ENCODE data around the gene CELF4.

CELF4 gene

DNA sequence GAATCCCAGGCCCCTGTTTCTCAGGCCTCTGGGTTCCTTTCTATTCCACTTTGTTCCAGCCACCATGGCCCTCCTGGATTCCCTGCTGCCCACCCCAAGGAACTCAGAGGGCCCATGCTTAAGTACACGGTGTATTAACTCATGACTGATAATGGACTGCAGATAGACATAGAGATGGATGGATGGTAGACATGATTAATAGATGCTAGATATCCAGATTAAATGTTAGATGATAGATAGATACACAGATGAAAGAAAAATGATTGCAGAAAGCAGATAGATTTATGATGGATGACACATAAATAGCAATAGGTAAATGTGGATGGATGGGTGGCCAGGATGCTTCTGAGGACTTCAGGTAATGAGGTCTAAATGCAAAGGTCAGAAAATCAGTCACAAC is 278.0 kb downstream of the CELF4 start:
- no peaks in the 10 kb centered on the region for H3K36me3 ChIP-seq (ENCODE audit: control insufficient read depth, insufficient read depth, low read length)
- no peak overlapping the region for H3K56ac ChIP-seq (ENCODE audit: low read length)
- WGBS (ENCODE audit: extremely low coverage, insufficient coverage, low lambda C conversion rate): no CpG with 5 or more reads among the region's 1 CpG
- no peak overlapping the region for H4K5ac ChIP-seq (ENCODE audit: low read length)
- peaks cover 3% of the 10 kb centered on the region for H3K4me1 ChIP-seq (ENCODE audit: control insufficient read depth, low read depth, low read length)
- no peak overlapping the region for H2BK15ac ChIP-seq (replicated peaks; ENCODE audit: low read depth)
- no peak for DNase-seq
- H3K4ac ChIP-seq (ENCODE audit: low read depth, low read length): no peak overlapping the region
- H2AK5ac ChIP-seq (ENCODE audit: low read length): no peak overlapping the region
- no peak overlapping the region for H2BK5ac ChIP-seq (ENCODE audit: low read length)
- H3K79me2 ChIP-seq (ENCODE audit: control insufficient read depth, insufficient read depth, low read length): no peaks in the 10 kb centered on the region
- no peak overlapping the region for H3K18ac ChIP-seq (ENCODE audit: low read length)
- H3K27ac ChIP-seq (ENCODE audit: low read depth, low read length): no peak overlapping the region
- no peak overlapping the region for H2BK120ac ChIP-seq (ENCODE audit: low read depth, low read length)
- no peak overlapping the region for H3K4me2 ChIP-seq (ENCODE audit: low read length)
- no peaks in the 10 kb centered on the region for H3K79me1 ChIP-seq (ENCODE audit: low read length)
- H3K9ac ChIP-seq (ENCODE audit: low read length): no peak overlapping the region
- H3K23ac ChIP-seq (ENCODE audit: low read length): no peak overlapping the region
- H4K8ac ChIP-seq (ENCODE audit: low read depth, low read length): no peak overlapping the region
- H3K4me3 ChIP-seq (ENCODE audit: low read length): no peak overlapping the region
- H3K27me3 ChIP-seq (ENCODE audit: insufficient read depth, low read length, poor library complexity): no peaks in the 10 kb centered on the region

DNA sequence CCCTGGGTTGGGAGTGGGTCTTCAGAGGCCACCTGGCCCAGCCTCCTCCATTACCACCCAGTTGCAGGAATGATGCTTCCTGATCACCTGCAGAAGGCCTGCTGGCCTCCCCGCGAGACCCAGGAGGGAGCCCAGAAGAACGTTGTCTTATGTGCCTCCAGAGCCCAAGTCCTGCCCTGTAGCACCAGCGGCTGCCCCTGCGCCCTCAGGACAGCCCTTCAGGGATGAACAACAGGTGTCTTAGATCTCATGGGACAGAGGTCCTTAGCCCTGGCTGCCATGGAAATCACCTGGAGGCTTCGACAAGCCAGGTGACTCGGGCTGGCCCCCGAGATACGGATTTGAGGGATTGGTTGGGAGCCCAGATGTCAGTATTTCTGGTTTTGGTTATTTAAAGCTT is 278.8 kb downstream of the CELF4 start:
- H3K36me3 ChIP-seq (ENCODE audit: control insufficient read depth, insufficient read depth, low read length): no peaks in the 10 kb centered on the region
- H4K8ac ChIP-seq (ENCODE audit: low read depth, low read length): no peak overlapping the region
- no CpG with 5 or more reads among the region's 9 CpGs for WGBS (ENCODE audit: extremely low coverage, insufficient coverage, low lambda C conversion rate)
- H3K4me1 ChIP-seq (ENCODE audit: control insufficient read depth, low read depth, low read length): peaks cover 3% of the 10 kb centered on the region
- H2BK15ac ChIP-seq (replicated peaks; ENCODE audit: low read depth): no peak overlapping the region
- no peak overlapping the region for H2AK5ac ChIP-seq (ENCODE audit: low read length)
- H2BK5ac ChIP-seq (ENCODE audit: low read length): no peak overlapping the region
- H2BK120ac ChIP-seq (ENCODE audit: low read depth, low read length): no peak overlapping the region
- H3K18ac ChIP-seq (ENCODE audit: low read length): no peak overlapping the region
- no peak for DNase-seq
- no peak overlapping the region for H3K56ac ChIP-seq (ENCODE audit: low read length)
- no peak overlapping the region for H3K9ac ChIP-seq (ENCODE audit: low read length)
- H4K5ac ChIP-seq (ENCODE audit: low read length): no peak overlapping the region
- H3K4ac ChIP-seq (ENCODE audit: low read depth, low read length): no peak overlapping the region
- no peak overlapping the region for H3K4me2 ChIP-seq (ENCODE audit: low read length)
- H3K79me2 ChIP-seq (ENCODE audit: control insufficient read depth, insufficient read depth, low read length): no peaks in the 10 kb centered on the region
- H3K27ac ChIP-seq (ENCODE audit: low read depth, low read length): no peak overlapping the region
- H3K4me3 ChIP-seq (ENCODE audit: low read length): no peak overlapping the region
- H3K79me1 ChIP-seq (ENCODE audit: low read length): no peaks in the 10 kb centered on the region
- H3K23ac ChIP-seq (ENCODE audit: low read length): no peak overlapping the region
- H3K27me3 ChIP-seq (ENCODE audit: insufficient read depth, low read length, poor library complexity): no peaks in the 10 kb centered on the region

DNA sequence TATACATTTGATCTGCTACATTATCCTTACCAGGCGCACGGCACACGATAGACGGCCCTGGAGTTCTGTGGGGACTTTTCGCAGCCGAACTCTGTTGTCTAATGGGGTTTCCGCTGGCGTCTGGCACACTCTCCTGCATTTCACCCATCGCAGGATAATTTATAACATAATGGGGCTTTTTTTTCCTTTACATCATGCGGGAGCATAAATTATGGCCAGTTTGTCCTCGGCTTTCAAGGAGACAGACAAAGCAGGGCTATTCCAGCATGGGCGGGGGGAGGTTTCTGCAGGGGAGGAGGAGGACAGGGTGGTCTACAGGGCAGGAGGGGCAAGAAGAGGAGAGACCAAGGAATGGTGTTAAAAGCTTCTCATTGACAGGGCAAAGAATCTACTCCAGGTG is 279.8 kb downstream of the CELF4 start:
- no peak for DNase-seq
- Histone ChIP-seq H4K5ac (ENCODE audit: low read length) (no peak overlapping the region), H2BK5ac (ENCODE audit: low read length) (no peak overlapping the region), H3K4me3 (ENCODE audit: low read length) (no peak overlapping the region), H3K79me1 (ENCODE audit: low read length) (no peaks in the 10 kb centered on the region), H3K23ac (ENCODE audit: low read length) (no peak overlapping the region), H3K56ac (ENCODE audit: low read length) (no peak overlapping the region), H3K4me1 (ENCODE audit: control insufficient read depth, low read depth, low read length) (no peaks in the 10 kb centered on the region), H3K4ac (ENCODE audit: low read depth, low read length) (no peak overlapping the region), H2BK120ac (ENCODE audit: low read depth, low read length) (no peak overlapping the region), H3K79me2 (ENCODE audit: control insufficient read depth, insufficient read depth, low read length) (no peaks in the 10 kb centered on the region), H3K36me3 (ENCODE audit: control insufficient read depth, insufficient read depth, low read length) (no peaks in the 10 kb centered on the region), H4K8ac (ENCODE audit: low read depth, low read length) (no peak overlapping the region), H2AK5ac (ENCODE audit: low read length) (no peak overlapping the region), H3K4me2 (ENCODE audit: low read length) (no peak overlapping the region), H3K27me3 (ENCODE audit: insufficient read depth, low read length, poor library complexity) (no peaks in the 10 kb centered on the region), H2BK15ac (replicated peaks; ENCODE audit: low read depth) (no peak overlapping the region), H3K18ac (ENCODE audit: low read length) (no peak overlapping the region), H3K9ac (ENCODE audit: low read length) (no peak overlapping the region), H3K27ac (ENCODE audit: low read depth, low read length) (no peak overlapping the region)
- WGBS (ENCODE audit: extremely low coverage, insufficient coverage, low lambda C conversion rate): no CpG with 5 or more reads among the region's 12 CpGs

DNA sequence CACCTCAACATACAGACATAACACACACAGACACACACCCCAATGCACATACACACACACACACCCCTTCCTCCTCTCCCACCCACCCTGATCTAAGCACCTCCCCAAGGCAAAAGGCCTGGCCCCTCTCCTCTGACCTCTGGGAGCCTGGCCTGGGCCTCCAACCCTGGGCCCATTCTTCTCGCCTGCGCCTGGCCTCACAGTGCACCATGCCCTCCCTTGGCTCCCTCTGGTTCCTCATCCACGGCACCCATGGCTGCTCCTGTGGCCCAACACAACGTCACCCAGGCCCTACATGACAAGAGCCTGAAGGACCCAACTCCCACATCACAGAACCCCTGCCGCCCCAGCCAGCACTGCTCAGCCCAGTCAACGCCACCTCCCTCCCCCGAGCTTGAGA is 281.3 kb downstream of the CELF4 start:
- no peaks in the 10 kb centered on the region for H3K4me1 ChIP-seq (ENCODE audit: control insufficient read depth, low read depth, low read length)
- H3K79me1 ChIP-seq (ENCODE audit: low read length): no peaks in the 10 kb centered on the region
- no peak overlapping the region for H3K4ac ChIP-seq (ENCODE audit: low read depth, low read length)
- WGBS (ENCODE audit: extremely low coverage, insufficient coverage, low lambda C conversion rate): no CpG with 5 or more reads among the region's 7 CpGs
- no peaks in the 10 kb centered on the region for H3K79me2 ChIP-seq (ENCODE audit: control insufficient read depth, insufficient read depth, low read length)
- H4K5ac ChIP-seq (ENCODE audit: low read length): no peak overlapping the region
- H3K36me3 ChIP-seq (ENCODE audit: control insufficient read depth, insufficient read depth, low read length): no peaks in the 10 kb centered on the region
- H3K56ac ChIP-seq (ENCODE audit: low read length): no peak overlapping the region
- H3K27ac ChIP-seq (ENCODE audit: low read depth, low read length): no peak overlapping the region
- H2BK5ac ChIP-seq (ENCODE audit: low read length): no peak overlapping the region
- H3K18ac ChIP-seq (ENCODE audit: low read length): no peak overlapping the region
- no peak overlapping the region for H3K23ac ChIP-seq (ENCODE audit: low read length)
- H3K9ac ChIP-seq (ENCODE audit: low read length): no peak overlapping the region
- H2AK5ac ChIP-seq (ENCODE audit: low read length): no peak overlapping the region
- H3K27me3 ChIP-seq (ENCODE audit: insufficient read depth, low read length, poor library complexity): no peaks in the 10 kb centered on the region
- no peak overlapping the region for H4K8ac ChIP-seq (ENCODE audit: low read depth, low read length)
- H2BK120ac ChIP-seq (ENCODE audit: low read depth, low read length): no peak overlapping the region
- no peak overlapping the region for H2BK15ac ChIP-seq (replicated peaks; ENCODE audit: low read depth)
- no peak for DNase-seq
- H3K4me2 ChIP-seq (ENCODE audit: low read length): no peak overlapping the region
- no peak overlapping the region for H3K4me3 ChIP-seq (ENCODE audit: low read length)

DNA sequence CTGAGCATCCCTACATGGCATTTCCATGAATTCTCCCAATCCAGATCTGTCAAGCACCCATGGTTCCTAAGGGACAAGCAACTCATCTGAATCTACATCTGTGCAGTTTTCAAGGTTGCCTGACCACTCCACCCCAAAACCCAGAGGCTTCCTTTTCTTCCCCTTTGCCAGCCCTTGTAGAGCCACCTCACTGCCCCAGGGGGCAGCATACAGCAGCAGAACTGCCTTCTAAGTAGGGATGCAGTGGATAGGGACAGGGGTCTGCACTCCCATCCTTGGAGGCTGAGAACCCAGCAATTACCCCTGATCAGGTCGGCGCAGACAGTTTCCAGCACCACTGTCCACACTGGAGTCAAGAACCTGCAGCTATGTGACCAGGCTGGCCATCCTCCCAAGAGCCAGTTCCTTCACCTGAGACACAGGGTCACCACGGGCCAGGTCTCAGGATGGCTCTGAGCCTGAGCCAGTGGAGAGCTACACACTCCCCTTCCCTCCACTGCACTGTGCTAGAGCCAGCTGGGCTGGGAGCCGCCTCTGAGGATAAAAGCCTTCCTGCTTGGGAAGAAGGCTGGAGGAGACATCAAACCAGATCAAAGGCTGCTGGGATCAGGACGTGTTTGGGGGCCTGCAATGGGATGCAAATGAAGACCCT is 283.1 kb downstream of the CELF4 start:
- no peak overlapping the region for H3K18ac ChIP-seq (ENCODE audit: low read length)
- no peaks in the 10 kb centered on the region for H3K36me3 ChIP-seq (ENCODE audit: control insufficient read depth, insufficient read depth, low read length)
- H2BK120ac ChIP-seq (ENCODE audit: low read depth, low read length): no peak overlapping the region
- H3K4ac ChIP-seq (ENCODE audit: low read depth, low read length): no peak overlapping the region
- no peak overlapping the region for H2BK5ac ChIP-seq (ENCODE audit: low read length)
- no peak overlapping the region for H2AK5ac ChIP-seq (ENCODE audit: low read length)
- H3K56ac ChIP-seq (ENCODE audit: low read length): no peak overlapping the region
- H3K79me2 ChIP-seq (ENCODE audit: control insufficient read depth, insufficient read depth, low read length): no peaks in the 10 kb centered on the region
- H4K5ac ChIP-seq (ENCODE audit: low read length): no peak overlapping the region
- no peaks in the 10 kb centered on the region for H3K27me3 ChIP-seq (ENCODE audit: insufficient read depth, low read length, poor library complexity)
- no peak overlapping the region for H3K4me2 ChIP-seq (ENCODE audit: low read length)
- H3K4me3 ChIP-seq (ENCODE audit: low read length): no peak overlapping the region
- H3K79me1 ChIP-seq (ENCODE audit: low read length): no peaks in the 10 kb centered on the region
- H4K8ac ChIP-seq (ENCODE audit: low read depth, low read length): no peak overlapping the region
- no CpG with 5 or more reads among the region's 5 CpGs for WGBS (ENCODE audit: extremely low coverage, insufficient coverage, low lambda C conversion rate)
- no peaks in the 10 kb centered on the region for H3K4me1 ChIP-seq (ENCODE audit: control insufficient read depth, low read depth, low read length)
- DNase-seq: peak; percentile 49
- no peak overlapping the region for H3K9ac ChIP-seq (ENCODE audit: low read length)
- no peak overlapping the region for H2BK15ac ChIP-seq (replicated peaks; ENCODE audit: low read depth)
- H3K27ac ChIP-seq (ENCODE audit: low read depth, low read length): no peak overlapping the region
- H3K23ac ChIP-seq (ENCODE audit: low read length): no peak overlapping the region

DNA sequence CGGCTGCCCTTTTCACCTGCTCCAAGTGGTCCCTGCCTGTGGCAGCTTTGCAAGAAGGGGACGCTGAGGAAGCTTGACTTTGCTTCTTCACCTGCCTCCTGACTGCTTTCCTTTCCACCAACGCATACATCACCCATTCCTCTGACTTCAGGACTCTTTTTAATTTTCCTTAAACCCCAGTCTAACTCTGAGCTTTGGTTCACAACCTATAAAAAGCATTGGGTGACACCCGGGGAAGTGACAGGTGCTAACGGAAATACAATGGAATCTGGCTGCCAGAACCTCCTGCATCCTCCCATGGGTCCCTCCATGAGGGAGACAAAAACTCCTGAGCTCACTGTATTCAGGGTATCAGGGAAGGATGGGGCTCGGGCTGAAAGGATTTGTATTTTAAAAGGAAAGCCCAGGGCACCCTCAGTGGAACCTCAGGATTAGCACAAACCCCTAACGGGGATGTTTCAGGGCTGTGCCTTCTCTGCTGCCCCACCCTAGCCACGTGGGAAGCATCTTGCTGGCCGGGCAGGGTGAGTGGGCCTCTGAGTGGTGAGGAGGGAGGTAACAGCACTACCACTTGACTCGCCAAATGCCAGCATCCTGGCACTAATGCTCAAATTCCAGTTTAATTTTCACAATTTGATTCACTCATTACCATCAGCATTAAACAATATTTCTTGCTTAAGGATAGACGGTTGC is 284.8 kb downstream of the CELF4 start:
- no peak overlapping the region for H3K4ac ChIP-seq (ENCODE audit: low read depth, low read length)
- no peak overlapping the region for H3K4me2 ChIP-seq (ENCODE audit: low read length)
- no peak overlapping the region for H3K9ac ChIP-seq (ENCODE audit: low read length)
- no peaks in the 10 kb centered on the region for H3K4me1 ChIP-seq (ENCODE audit: control insufficient read depth, low read depth, low read length)
- no peak overlapping the region for H4K8ac ChIP-seq (ENCODE audit: low read depth, low read length)
- no peak overlapping the region for H2BK15ac ChIP-seq (replicated peaks; ENCODE audit: low read depth)
- H3K79me1 ChIP-seq (ENCODE audit: low read length): no peaks in the 10 kb centered on the region
- H3K36me3 ChIP-seq (ENCODE audit: control insufficient read depth, insufficient read depth, low read length): no peaks in the 10 kb centered on the region
- no peak overlapping the region for H2AK5ac ChIP-seq (ENCODE audit: low read length)
- DNase-seq: no peak
- no peak overlapping the region for H2BK120ac ChIP-seq (ENCODE audit: low read depth, low read length)
- no peak overlapping the region for H3K56ac ChIP-seq (ENCODE audit: low read length)
- H4K5ac ChIP-seq (ENCODE audit: low read length): no peak overlapping the region
- H3K18ac ChIP-seq (ENCODE audit: low read length): no peak overlapping the region
- no peak overlapping the region for H3K27ac ChIP-seq (ENCODE audit: low read depth, low read length)
- H3K27me3 ChIP-seq (ENCODE audit: insufficient read depth, low read length, poor library complexity): no peaks in the 10 kb centered on the region
- no peak overlapping the region for H3K4me3 ChIP-seq (ENCODE audit: low read length)
- no CpG with 5 or more reads among the region's 11 CpGs for WGBS (ENCODE audit: extremely low coverage, insufficient coverage, low lambda C conversion rate)
- H3K79me2 ChIP-seq (ENCODE audit: control insufficient read depth, insufficient read depth, low read length): no peaks in the 10 kb centered on the region
- no peak overlapping the region for H2BK5ac ChIP-seq (ENCODE audit: low read length)
- no peak overlapping the region for H3K23ac ChIP-seq (ENCODE audit: low read length)
